CD4-positive, alpha-beta T cell treated with Interleukin-4 for 4 hours (primary cell): ENCODE results near the gene GYG2.
"Not testable (repeated sequence)": the region's sequence is repeated elsewhere in the genome, so short reads cannot be mapped to it uniquely, and the experiment has no call there.

Experiments
- DNase-seq: peaks from one replicate; pipeline ENCODE4 v3.0.0-alpha.2; 2020

Gene GYG2

GRCh38 chrX:2874222-2875135 lies 45.7 kb downstream of the GYG2 start:
- DNase-seq: no peak

- no peak for DNase-seq
Measured at GRCh38 chrX:2875136-2875481, 46.4 kb downstream of the GYG2 start.

GRCh38 chrX:2875798-2876399 lies 47.2 kb downstream of the GYG2 start:
- DNase-seq: no peak

GRCh38 chrX:2878563-2878962 lies 49.8 kb downstream of the GYG2 start:
- no peak for DNase-seq

- DNase-seq: no peak
Measured at GRCh38 chrX:2879670-2880069, 50.9 kb downstream of the GYG2 start.

- DNase-seq: no peak
Measured at GRCh38 chrX:2883770-2884169, 55.0 kb downstream of the GYG2 start.

- no peak for DNase-seq
Measured at GRCh38 chrX:2888309-2888708, 59.6 kb downstream of the GYG2 start.

- DNase-seq: no peak
Measured at GRCh38 chrX:2889045-2889605, 60.4 kb downstream of the GYG2 start.

- DNase-seq: not testable (repeated sequence)
Measured at GRCh38 chrX:2889706-2890490, 61.2 kb downstream of the GYG2 start.

GRCh38 chrX:2890536-2891460 lies 62.1 kb downstream of the GYG2 start:
- not testable (repeated sequence) for DNase-seq

GRCh38 chrX:2892816-2893215 lies 64.1 kb downstream of the GYG2 start:
- no peak for DNase-seq

GRCh38 chrX:2894885-2895292 lies 66.2 kb downstream of the GYG2 start:
- no peak for DNase-seq

GRCh38 chrX:2897311-2897689 lies 68.6 kb downstream of the GYG2 start:
- DNase-seq: no peak

GRCh38 chrX:2897690-2898623 lies 69.2 kb downstream of the GYG2 start:
- not testable (repeated sequence) for DNase-seq

- DNase-seq: no peak
Measured at GRCh38 chrX:2898846-2899512, 70.2 kb downstream of the GYG2 start.

GRCh38 chrX:2901367-2902036 lies 72.8 kb downstream of the GYG2 start:
- DNase-seq: no peak

- DNase-seq: no peak
Measured at GRCh38 chrX:2902841-2903240, 74.1 kb downstream of the GYG2 start.

- no peak for DNase-seq
Measured at GRCh38 chrX:2903366-2903765, 74.6 kb downstream of the GYG2 start.

- DNase-seq: no peak
Measured at GRCh38 chrX:2907295-2907694, 78.6 kb downstream of the GYG2 start.

GRCh38 chrX:2908125-2908685 lies 79.5 kb downstream of the GYG2 start:
- no peak for DNase-seq
